ENCODE data around the gene FAM118A. TPM values are rescaled to one million over a fixed set of nuclear protein-coding genes. Genes with fewer than 3 reads are reported as not detected.

Gene FAM118A
- total and polyA plus RNA-seq, 9 donors = 21.9 to 57.8 (median 30.0) TPM

- H3K27ac ChIP-seq = peak overlapping the region in 1 of 2 donors; percentile 81
- peaks cover 4% of the 10 kb centered on the region for H3K4me1 ChIP-seq (ENCODE audit: insufficient read depth)
- DNase-seq = peak; percentile 51 to 65 (median 59)
- intact Hi-C loops (cut with DNase I) = no loop called here
- no peaks in the 10 kb centered on the region for H3K36me3 ChIP-seq
- H3K4me3 ChIP-seq = no peak overlapping the region
- H3K27me3 ChIP-seq = no peaks in the 10 kb centered on the region
- TF ChIP-seq POLR2A (IDR thresholded peaks at IDR 0.05) (no peak), CTCF (IDR thresholded peaks at IDR 0.05) (no peak), EP300 (IDR thresholded peaks at IDR 0.05) (no peak)
- H3K9me3 ChIP-seq = no peaks in the 10 kb centered on the region
- 16 to 26% (median 20%) methylated on average over 5 of the region's 5 CpGs for WGBS, 3 donors
These were observed 9.6 kb downstream of the FAM118A start for GRCh38 chr22:45319324-45319685.

GRCh38 chr22:45320357-45320976 is 10.7 kb downstream of the FAM118A start:
- 89 to 91% (median 91%) methylated on average over 9 of the region's 9 CpGs for WGBS, 3 donors
- Histone ChIP-seq H3K36me3 (no peaks in the 10 kb centered on the region), H3K4me3 (no peak overlapping the region), H3K9me3 (no peaks in the 10 kb centered on the region), H3K4me1 (ENCODE audit: insufficient read depth) (peaks cover 4% of the 10 kb centered on the region), H3K27me3 (no peaks in the 10 kb centered on the region), H3K27ac (no peak overlapping the region)
- TF ChIP-seq EP300 (IDR thresholded peaks at IDR 0.05) (no peak), POLR2A (IDR thresholded peaks at IDR 0.05) (no peak), CTCF (IDR thresholded peaks at IDR 0.05) (no peak)
- intact Hi-C loops (cut with DNase I) = no loop called here
- DNase-seq = no peak

- intact Hi-C loops (cut with DNase I) = no loop called here
- no peak overlapping the region for H3K4me3 ChIP-seq
- H3K27ac ChIP-seq = no peak overlapping the region
- H3K4me1 ChIP-seq (ENCODE audit: insufficient read depth) = peaks cover 4% of the 10 kb centered on the region
- WGBS, 3 donors = 87 to 93% (median 92%) methylated on average over 12 of the region's 12 CpGs
- TF ChIP-seq CTCF (IDR thresholded peaks at IDR 0.05) (no peak), POLR2A (IDR thresholded peaks at IDR 0.05) (no peak), EP300 (IDR thresholded peaks at IDR 0.05) (no peak)
- no peaks in the 10 kb centered on the region for H3K27me3 ChIP-seq
- no peaks in the 10 kb centered on the region for H3K9me3 ChIP-seq
- no peaks in the 10 kb centered on the region for H3K36me3 ChIP-seq
- no peak for DNase-seq
These were observed 12.1 kb downstream of the FAM118A start for GRCh38 chr22:45321827-45322226.

GRCh38 chr22:45322873-45323525 is 13.3 kb downstream of the FAM118A start:
- no peak for DNase-seq
- Histone ChIP-seq H3K27me3 (no peaks in the 10 kb centered on the region), H3K27ac (no peak overlapping the region), H3K9me3 (no peaks in the 10 kb centered on the region), H3K4me1 (ENCODE audit: insufficient read depth) (peaks cover 4% of the 10 kb centered on the region), H3K36me3 (no peaks in the 10 kb centered on the region), H3K4me3 (no peak overlapping the region)
- no peak for TF ChIP-seq EP300 (IDR thresholded peaks at IDR 0.05)
- no peak for TF ChIP-seq POLR2A (IDR thresholded peaks at IDR 0.05)
- no peak for TF ChIP-seq CTCF (IDR thresholded peaks at IDR 0.05)
- intact Hi-C loops (cut with DNase I) = no loop called here
- WGBS, 3 donors = 90 to 93% (median 92%) methylated on average over 24 of the region's 24 CpGs
